ENCODE measurements around the gene MBOAT1. TPM values are rescaled to one million over a fixed set of nuclear protein-coding genes. Genes with fewer than 3 reads are reported as not detected.
"Not testable (repeated sequence)": the region's sequence is repeated elsewhere in the genome, so short reads cannot be mapped to it uniquely, and the experiment has no call there.

MBOAT1 gene
- total RNA-seq, 1 experiment from 2014 or later: 6.3 TPM

GRCh38 chr6:20180935-20181334 is 31.3 kb downstream of the MBOAT1 start:
- ChIA-PET POLR2A (ENCODE audit: low non-redundant PET) (no interaction called here), CTCF (no interaction called here)
- no peak for DNase-seq (ENCODE audit: low spot score)
- Histone ChIP-seq H3K9me3 (ENCODE audit: low read depth, low read length, poor library complexity, severe bottlenecking) (no peaks in the 10 kb centered on the region), H3K27me3 (replicated peaks; ENCODE audit: insufficient read depth, low read depth, low read length, poor library complexity) (no peaks in the 10 kb centered on the region), H3K4me3 (ENCODE audit: low read depth, low read length, poor library complexity, severe bottlenecking) (no peak overlapping the region), H3K4me1 (ENCODE audit: insufficient read depth, low read length, poor library complexity, severe bottlenecking) (no peaks in the 10 kb centered on the region), H3K27ac (ENCODE audit: low read depth, low read length, poor library complexity, severe bottlenecking) (no peak overlapping the region), H3K36me3 (ENCODE audit: insufficient read depth, low read length, poor library complexity, severe bottlenecking) (no peaks in the 10 kb centered on the region)
- intact Hi-C loops (cut with micrococcal nuclease; ENCODE audit: unreplicated experiment): no loop called here
- no peak for TF ChIP-seq EZH2 (IDR thresholded peaks at IDR 0.05; ENCODE audit: borderline replicate concordance, low read depth, low read length, poor library complexity, severe bottlenecking)
- TF ChIP-seq CTCF (conservative IDR thresholded peaks at IDR 0.05; ENCODE audit: low read depth, low read length): no peak
- no TSS peak for BruUV-seq (replicated peaks)

GRCh38 chr6:20179287-20180045 is 32.8 kb downstream of the MBOAT1 start:
- H3K4me3 ChIP-seq (ENCODE audit: low read depth, low read length, poor library complexity, severe bottlenecking); DNase-seq (ENCODE audit: low spot score); H3K9me3 ChIP-seq (ENCODE audit: low read depth, low read length, poor library complexity, severe bottlenecking); H3K27me3 ChIP-seq (replicated peaks; ENCODE audit: insufficient read depth, low read depth, low read length, poor library complexity); POLR2A ChIA-PET (ENCODE audit: low non-redundant PET); BruUV-seq (replicated peaks); H3K27ac ChIP-seq (ENCODE audit: low read depth, low read length, poor library complexity, severe bottlenecking); CTCF ChIA-PET; H3K36me3 ChIP-seq (ENCODE audit: insufficient read depth, low read length, poor library complexity, severe bottlenecking); intact Hi-C loops (cut with micrococcal nuclease; ENCODE audit: unreplicated experiment); H3K4me1 ChIP-seq (ENCODE audit: insufficient read depth, low read length, poor library complexity, severe bottlenecking): not testable (repeated sequence)

- H3K36me3 ChIP-seq (ENCODE audit: insufficient read depth, low read length, poor library complexity, severe bottlenecking): no peaks in the 10 kb centered on the region
- intact Hi-C loops (cut with micrococcal nuclease; ENCODE audit: unreplicated experiment): no loop called here
- CTCF ChIA-PET: interaction anchor here (0.6 kb wide), 1 partner anchor 1042 kb away, joined by 6 read pairs; no protein-coding TSS in a partner anchor
- H3K9me3 ChIP-seq (ENCODE audit: low read depth, low read length, poor library complexity, severe bottlenecking): no peaks in the 10 kb centered on the region
- TF ChIP-seq CTCF (conservative IDR thresholded peaks at IDR 0.05; ENCODE audit: low read depth, low read length) (no peak), EZH2 (IDR thresholded peaks at IDR 0.05; ENCODE audit: borderline replicate concordance, low read depth, low read length, poor library complexity, severe bottlenecking) (no peak)
- no peaks in the 10 kb centered on the region for H3K27me3 ChIP-seq (replicated peaks; ENCODE audit: insufficient read depth, low read depth, low read length, poor library complexity)
- H3K27ac ChIP-seq (ENCODE audit: low read depth, low read length, poor library complexity, severe bottlenecking): no peak overlapping the region
- H3K4me3 ChIP-seq (ENCODE audit: low read depth, low read length, poor library complexity, severe bottlenecking): no peak overlapping the region
- H3K4me1 ChIP-seq (ENCODE audit: insufficient read depth, low read length, poor library complexity, severe bottlenecking): no peaks in the 10 kb centered on the region
- DNase-seq (ENCODE audit: low spot score): no peak
- POLR2A ChIA-PET (ENCODE audit: low non-redundant PET): interaction anchor here (0.6 kb wide), 1 partner anchor 11 kb away, joined by 4 read pairs; no protein-coding TSS in a partner anchor
- BruUV-seq (replicated peaks): no TSS peak
These were observed 33.9 kb downstream of the MBOAT1 start for GRCh38 chr6:20178327-20178726.

Measured in A673 (cell line).